NB4 (cell line): Measurements from ENCODE around the gene NYAP1.
"Not testable (repeated sequence)": the region's sequence is repeated elsewhere in the genome, so short reads cannot be mapped to it uniquely, and the experiment has no call there.

Experiments used
- DNase-seq: peaks from one replicate; pipeline ENCODE4 v3.0.0; 2010; ENCODE audit warnings: low read depth
- H3K4me3 ChIP-seq: one replicate; pipeline ENCODE4 v1.5.1; 2011; ENCODE audit warnings: mild to moderate bottlenecking, low read depth, low read length, moderate library complexity
- CTCF ChIP-seq: IDR thresholded peaks from one replicate; pipeline ENCODE4 v1.5.1; 2012; ENCODE audit warnings: low read depth, low read length
- MAX ChIP-seq: IDR thresholded peaks from 2 replicates; pipeline ENCODE4 v1.6.1; 2011; ENCODE audit warnings: low read depth, low read length
- MYC ChIP-seq: IDR thresholded peaks from 2 replicates; pipeline ENCODE4 v1.6.1; 2011; ENCODE audit warnings: low read depth, low read length
- POLR2A ChIP-seq: IDR thresholded peaks from 2 replicates; pipeline ENCODE4 v1.6.1; 2011; ENCODE audit warnings: mild to moderate bottlenecking; ENCODE audit not compliant: insufficient read length; ENCODE audit errors: extremely low read depth

Gene NYAP1

GRCh38 chr7:100540073-100540723 is 56.5 kb downstream of the NYAP1 start:
- no peak for TF ChIP-seq MAX
- TF ChIP-seq MYC: no peak
- TF ChIP-seq POLR2A: no peak
- no peak for TF ChIP-seq CTCF
- DNase-seq: no peak
- H3K4me3 ChIP-seq: peak overlapping the region; percentile 65

GRCh38 chr7:100541309-100541708 is 57.6 kb downstream of the NYAP1 start:
- not testable (repeated sequence) for H3K4me3 ChIP-seq
- DNase-seq: peak; percentile 69

- DNase-seq: no peak
- TF ChIP-seq MAX: no peak
- no peak for TF ChIP-seq CTCF
- no peak for TF ChIP-seq POLR2A
- no peak for TF ChIP-seq MYC
- H3K4me3 ChIP-seq: no peak overlapping the region
These were observed 59.9 kb downstream of the NYAP1 start for GRCh38 chr7:100543586-100543985.

- TF ChIP-seq MYC: no peak
- TF ChIP-seq MAX: no peak
- TF ChIP-seq CTCF: no peak
- TF ChIP-seq POLR2A: no peak
- DNase-seq: no peak
- H3K4me3 ChIP-seq: no peak overlapping the region
These were observed 60.7 kb downstream of the NYAP1 start for GRCh38 chr7:100544386-100544785.
